GM23248 (cell line): ENCODE measurements around the gene CEP85.

Source experiments
- EZH2 ChIP-seq: fragments of 200-600 bp; sonication (generic); IDR thresholded peaks from 2 replicates; pipeline ENCODE4 v1.6.1; 2018; ENCODE audit warnings: antibody characterized with exemption, mild to moderate bottlenecking; ENCODE audit not compliant: insufficient read depth, poor library complexity, severe bottlenecking
- EZH2phosphoT487 ChIP-seq: fragments of 200-600 bp; sonication (generic); IDR thresholded peaks from 2 replicates; pipeline ENCODE4 v1.6.1; 2018; ENCODE audit warnings: antibody characterized with exemption, moderate library complexity, mild to moderate bottlenecking, low read depth; ENCODE audit not compliant: insufficient read depth

- TF ChIP-seq EZH2: no peak
- TF ChIP-seq EZH2phosphoT487: no peak
These were observed 49.4 kb downstream of the CEP85 start for GRCh38 chr1:26283279-26283853.
